HG03039 (cell line): ENCODE measurements around the gene FHDC1.
A peak's percentile ranks its signal among the peaks of the same experiment; 100 is the strongest.

Experiments used
- ATAC-seq: cut with Tn5 transposase; IDR thresholded peaks from one replicate; pipeline ENCODE4 v1.9.1; 2021; ENCODE audit warnings: mild to moderate bottlenecking, moderate library complexity; ENCODE audit not compliant: unreplicated experiment

The FHDC1 gene

GRCh38 chr4:153001626-153002025 lies 65.5 kb downstream of the FHDC1 start:
- ATAC-seq = no peak

- ATAC-seq = no peak
These were observed 66.0 kb downstream of the FHDC1 start for GRCh38 chr4:153002110-153002509.

DNA sequence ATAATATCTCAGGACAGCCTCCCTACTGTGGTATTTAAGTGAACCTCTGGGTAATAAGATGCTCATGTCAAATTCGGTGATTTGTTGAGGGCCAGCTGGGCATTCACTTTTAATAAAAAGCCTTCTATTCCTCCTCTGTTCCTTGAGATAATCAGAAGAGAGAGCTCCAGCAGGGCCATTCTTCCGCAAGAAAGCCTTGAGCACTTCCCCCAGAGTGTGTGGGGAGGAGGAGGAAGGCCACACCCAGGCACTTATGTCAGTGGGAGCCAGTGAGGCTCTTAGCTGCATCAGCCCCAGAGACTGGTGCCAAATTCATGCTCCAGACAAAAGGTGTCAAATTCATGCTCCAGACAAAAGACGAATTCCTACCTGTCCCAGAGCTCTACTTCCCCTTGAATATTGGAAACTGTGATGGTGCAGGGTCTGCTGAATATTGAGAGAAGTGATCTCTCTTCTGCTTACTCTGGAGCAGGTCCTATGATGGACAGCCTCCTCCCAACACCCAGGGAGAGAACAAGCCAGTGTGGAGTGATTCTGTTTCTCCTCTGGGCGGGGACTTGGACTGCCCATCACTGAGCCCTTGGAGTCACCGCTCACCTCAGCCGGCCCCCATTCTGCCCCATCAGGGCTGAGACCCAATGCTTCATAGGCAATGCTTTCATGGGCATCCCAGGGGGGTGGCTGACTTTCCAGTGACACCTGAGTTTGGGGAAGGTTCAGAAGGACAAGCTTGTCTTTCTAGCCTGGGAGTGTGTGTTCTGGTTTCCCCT lies 68.1 kb downstream of the FHDC1 start:
- no peak for ATAC-seq

GRCh38 chr4:153005899-153006381 lies 69.8 kb downstream of the FHDC1 start:
- ATAC-seq = no peak

DNA sequence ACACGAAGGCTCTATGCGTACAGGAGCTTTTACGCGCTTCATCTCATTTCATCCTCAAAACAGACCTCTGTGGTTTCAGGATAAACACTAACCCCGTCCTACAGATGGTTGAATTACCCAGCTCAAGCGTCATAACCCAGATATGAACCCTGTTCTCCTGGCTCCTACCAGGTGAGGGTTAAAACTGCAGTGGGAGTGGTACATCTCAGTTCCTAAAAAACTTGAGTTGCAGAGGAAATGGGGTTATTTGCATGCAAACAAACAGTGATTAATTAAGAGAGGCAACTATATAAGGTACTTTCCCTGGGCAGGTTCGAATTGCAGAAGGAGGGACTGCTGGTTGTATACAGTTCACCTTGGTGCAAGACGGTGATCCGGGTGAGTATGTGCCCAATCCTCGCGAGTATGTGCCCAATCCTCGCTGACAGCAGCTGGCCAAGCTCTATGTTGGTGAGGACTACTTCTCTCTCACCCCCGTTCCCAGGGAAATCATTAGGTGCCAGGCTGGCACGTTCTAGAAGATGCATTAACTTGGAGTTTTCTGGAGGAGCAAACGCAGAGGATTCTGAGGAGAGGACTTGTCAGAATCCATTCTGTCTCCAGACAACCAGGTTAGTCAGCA lies 72.6 kb downstream of the FHDC1 start:
- ATAC-seq = peak; percentile 44

DNA sequence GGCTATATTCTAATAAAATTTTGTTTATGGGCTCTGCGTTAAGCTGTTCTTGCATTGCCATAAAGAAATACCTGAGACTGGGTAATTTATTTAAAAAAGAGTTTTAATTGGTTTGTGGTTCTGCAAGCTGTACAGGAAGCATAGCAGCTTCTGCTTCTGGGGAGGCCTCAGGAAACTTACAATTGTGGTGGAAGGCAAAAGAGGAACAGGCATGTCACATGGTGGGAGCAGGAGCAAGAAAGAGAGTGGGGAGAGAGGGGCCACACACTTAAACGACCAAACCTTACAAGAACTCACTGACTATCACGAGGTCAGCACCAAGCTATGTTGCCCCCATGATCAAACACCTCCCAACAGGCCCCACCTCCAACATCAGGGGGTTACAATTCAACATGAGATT lies 74.0 kb downstream of the FHDC1 start:
- ATAC-seq = no peak

- no peak for ATAC-seq
These were observed 77.3 kb downstream of the FHDC1 start for GRCh38 chr4:153013202-153013977.

GRCh38 chr4:153014460-153014859 lies 78.3 kb downstream of the FHDC1 start:
- no peak for ATAC-seq

GRCh38 chr4:153016592-153016991 lies 80.5 kb downstream of the FHDC1 start:
- ATAC-seq = no peak

DNA sequence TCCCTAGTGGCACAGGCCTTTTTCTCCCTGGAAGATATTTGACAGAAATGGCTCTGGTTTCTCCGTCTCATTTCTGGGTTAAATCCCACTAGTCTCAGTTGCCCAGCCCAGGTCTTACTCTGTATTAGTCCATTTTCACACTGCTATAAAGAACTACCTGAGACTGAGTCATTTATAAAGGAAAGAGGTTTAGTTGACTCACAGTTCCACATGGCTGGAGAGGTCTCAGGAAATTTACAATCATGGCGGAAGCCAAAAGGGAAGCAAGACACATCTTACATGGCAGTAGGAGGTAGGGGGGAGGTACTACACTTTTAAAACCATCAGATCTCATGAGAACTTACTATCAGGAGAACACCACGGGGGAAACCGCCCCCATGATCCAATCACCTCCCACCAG lies 81.9 kb downstream of the FHDC1 start:
- ATAC-seq = no peak

GRCh38 chr4:153018684-153019083 lies 82.6 kb downstream of the FHDC1 start:
- no peak for ATAC-seq

- ATAC-seq = no peak
These were observed 83.8 kb downstream of the FHDC1 start for GRCh38 chr4:153019906-153020305.

GRCh38 chr4:153020457-153020856 lies 84.3 kb downstream of the FHDC1 start:
- ATAC-seq = no peak

GRCh38 chr4:153021276-153021675 lies 85.2 kb downstream of the FHDC1 start:
- ATAC-seq = no peak

GRCh38 chr4:153022241-153022715 lies 86.2 kb downstream of the FHDC1 start:
- no peak for ATAC-seq

GRCh38 chr4:153023139-153023538 lies 87.0 kb downstream of the FHDC1 start:
- no peak for ATAC-seq

DNA sequence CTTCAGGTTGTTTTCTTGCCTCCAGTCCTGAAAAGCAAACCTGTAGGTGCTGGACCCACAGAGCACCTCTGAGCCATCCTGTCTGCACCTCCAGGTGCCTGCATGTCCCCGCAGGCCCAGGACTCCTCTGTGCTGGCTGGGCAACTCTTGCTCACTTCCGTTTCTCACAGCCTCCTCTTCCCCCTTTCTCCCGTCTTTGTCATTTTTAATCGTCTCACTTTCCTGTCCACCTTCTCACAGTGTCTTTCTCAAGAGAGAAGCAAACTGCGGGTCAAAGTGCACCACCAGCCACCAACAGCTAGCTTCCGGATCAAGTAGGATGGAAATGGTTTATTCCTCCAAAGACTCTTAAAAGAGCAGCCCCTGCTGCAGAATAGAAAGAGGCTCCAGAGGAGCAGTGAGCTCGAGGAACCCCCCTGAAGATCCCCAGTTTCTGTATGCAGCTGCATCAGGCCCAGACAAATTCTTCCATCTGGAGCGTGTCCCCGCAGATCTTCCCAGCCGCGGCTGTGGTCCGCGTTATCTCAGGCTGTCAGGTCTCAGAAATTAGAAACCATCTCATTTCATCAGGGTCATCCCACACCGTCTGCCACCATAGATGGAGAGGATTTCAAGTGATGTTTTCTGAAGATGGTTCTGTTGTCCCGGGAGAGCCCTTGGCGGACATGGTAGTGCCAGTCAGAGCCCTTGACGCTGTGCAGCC lies 87.7 kb downstream of the FHDC1 start:
- ATAC-seq = no peak

DNA sequence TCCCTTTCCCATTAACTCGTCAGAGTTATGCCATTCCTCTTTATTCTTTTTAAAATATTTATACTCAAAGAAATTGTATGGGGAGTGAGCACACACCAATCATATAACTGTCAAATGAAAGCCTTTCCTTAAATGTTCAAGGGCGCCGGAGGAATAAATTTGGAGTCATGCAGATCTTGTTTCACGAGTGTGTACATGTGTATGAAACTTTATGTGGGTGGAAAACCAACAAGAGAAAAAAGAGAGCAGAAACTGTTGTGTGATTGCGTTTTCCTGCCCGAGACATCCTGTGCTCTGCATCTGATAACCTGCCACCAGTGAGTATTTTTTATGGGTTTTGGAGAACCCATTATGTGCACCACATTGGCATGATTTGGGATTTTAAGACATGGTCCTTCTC lies 88.3 kb downstream of the FHDC1 start:
- no peak for ATAC-seq

- no peak for ATAC-seq
These were observed 89.3 kb downstream of the FHDC1 start for GRCh38 chr4:153025406-153025805.

GRCh38 chr4:153026591-153027346 lies 90.6 kb downstream of the FHDC1 start:
- ATAC-seq = no peak
